GM12865 (cell line): ENCODE results near the gene DCLK3.

Experiments used
- DNase-seq: peaks from one replicate; pipeline ENCODE4 v3.0.0; 2010; ENCODE audit warnings: low read depth
- H3K4me3 ChIP-seq: 2 replicates; pipeline ENCODE4 v1.5.1; 2011; ENCODE audit warnings: mild to moderate bottlenecking, low read depth, low read length, control low read depth
- CTCF ChIP-seq: IDR thresholded peaks from 2 replicates; pipeline ENCODE4 v1.5.1; 2011; ENCODE audit warnings: low read length, control low read depth, low read depth, inconsistent platforms; ENCODE audit not compliant: insufficient read depth; ENCODE audit errors: missing control alignments

The DCLK3 gene

GRCh38 chr3:36750737-36751136 is 13.6 kb downstream of the DCLK3 start:
- no peak for DNase-seq
- no peak overlapping the region for H3K4me3 ChIP-seq
- TF ChIP-seq CTCF: no peak

- no peak overlapping the region for H3K4me3 ChIP-seq
- DNase-seq: no peak
- TF ChIP-seq CTCF: no peak
Measured at GRCh38 chr3:36744763-36745162, 19.6 kb downstream of the DCLK3 start.

- TF ChIP-seq CTCF: no peak
- no peak overlapping the region for H3K4me3 ChIP-seq
- DNase-seq: no peak
Measured at GRCh38 chr3:36743826-36744225, 20.5 kb downstream of the DCLK3 start.

- DNase-seq: no peak
- no peak overlapping the region for H3K4me3 ChIP-seq
- no peak for TF ChIP-seq CTCF
Measured at GRCh38 chr3:36741285-36741684, 23.1 kb downstream of the DCLK3 start.

- no peak for DNase-seq
- no peak for TF ChIP-seq CTCF
- no peak overlapping the region for H3K4me3 ChIP-seq
Measured at GRCh38 chr3:36740787-36741186, 23.6 kb downstream of the DCLK3 start.

- no peak for TF ChIP-seq CTCF
- no peak for DNase-seq
Measured at GRCh38 chr3:36738702-36739101, 25.7 kb downstream of the DCLK3 start.

GRCh38 chr3:36736301-36736700 is 28.1 kb downstream of the DCLK3 start:
- no peak for DNase-seq
- TF ChIP-seq CTCF: no peak
- no peak overlapping the region for H3K4me3 ChIP-seq

More at GRCh38 chr3:36738702-36739101, 25.7 kb downstream of the DCLK3 start:
- H3K4me3 ChIP-seq: no peak overlapping the region
